ENCODE results near the gene RAP1GAP. TPM values are rescaled to one million over a fixed set of nuclear protein-coding genes. Genes with fewer than 3 reads are reported as not detected.

Gene RAP1GAP
- total and polyA plus RNA-seq, 2 of the 13 experiments (the other 11 are each of a cell fraction or from before 2014, with no cell fraction given) = 11.9 to 37.5 TPM

GRCh38 chr1:21550866-21551475, 118.2 kb downstream of the RAP1GAP start:
- ChIA-PET POLR2A (no interaction called here), CTCF (ENCODE audit: low intra/inter-chr PET ratio, low total read pairs) (no interaction called here)
- Histone ChIP-seq H3K4me1 (ENCODE audit: insufficient read depth, low read length) (peaks cover 21% of the 10 kb centered on the region), H3K36me3 (replicated peaks in 1 of 2; ENCODE audit: control insufficient read depth in 1 of 2, insufficient read depth in 2 of 2, low read length in 2 of 2) (no peaks in the 10 kb centered on the region), H2AFZ (ENCODE audit: low read length) (no peak overlapping the region), H3K9me3 (ENCODE audit: low read length) (no peaks in the 10 kb centered on the region), H3K79me2 (ENCODE audit: insufficient read depth, low read length) (no peaks in the 10 kb centered on the region), H4K20me1 (ENCODE audit: insufficient read depth, low read length) (no peaks in the 10 kb centered on the region), H3K9ac (ENCODE audit: insufficient read depth, low read depth, low read length) (no peak overlapping the region), H3K4me2 (ENCODE audit: low read depth, low read length) (peak overlapping the region; percentile 66), H3K27ac (ENCODE audit: extremely low read length, insufficient read depth, low read length) (no peak overlapping the region), H3K4me3 (replicated peaks in 1 of 3; ENCODE audit: insufficient read depth in 1 of 3, low read depth in 2 of 3, low read length in 3 of 3) (peak overlapping the region; percentile 14 to 35 (median 20); a peak in 4 of 6 replicates), H3K27me3 (ENCODE audit: control insufficient read depth in 1 of 2, insufficient read depth in 2 of 2, low read length in 2 of 2) (peaks cover 5 to 55% of the 10 kb centered on the region in 2 experiments)
- intact Hi-C loops (cut with micrococcal nuclease; ENCODE audit: unreplicated experiment) = no loop called here
- DNase-seq (ENCODE audit: low spot score) (no peak), ATAC-seq (peak; percentile 64), FAIRE-seq (peak; percentile 26)
- WGBS (ENCODE audit: low lambda C conversion rate) = 2% methylated on average over 7 of the region's 12 CpGs
- TF ChIP-seq HIC2 (CRISPR knock-in tag; IDR thresholded peaks at IDR 0.05; ENCODE audit: low read depth) (peak; percentile 53; the same call in 1 of the 2 replicates), ZNF24 (IDR thresholded peaks at IDR 0.05) (no peak), HDAC2 (CRISPR knock-in tag; IDR thresholded peaks at IDR 0.05) (0 out of 2 replicates have a peak, but pooled peaks have one; percentile 21)
- BruUV-seq (replicated peaks) = no TSS peak
- in situ Hi-C loops (cut with HindIII; ENCODE audit: extremely low pct_ligation_motif_present, low pct_unique_long_range_greater_than_20kb) = no loop called here

GRCh38 chr1:21550097-21550496, 119.1 kb downstream of the RAP1GAP start:
- no peak overlapping the region for H3K4me3 ChIP-seq (replicated peaks in 1 of 3; ENCODE audit: insufficient read depth in 1 of 3, low read depth in 2 of 3, low read length in 3 of 3)
- H3K4me1 ChIP-seq (ENCODE audit: insufficient read depth, low read length) = peaks cover 21% of the 10 kb centered on the region
- CTCF ChIA-PET (ENCODE audit: low intra/inter-chr PET ratio, low total read pairs) = no interaction called here

More at GRCh38 chr1:21550097-21550496, 119.1 kb downstream of the RAP1GAP start:
- Histone ChIP-seq H4K20me1 (ENCODE audit: insufficient read depth, low read length) (no peaks in the 10 kb centered on the region), H2AFZ (ENCODE audit: low read length) (no peak overlapping the region), H3K79me2 (ENCODE audit: insufficient read depth, low read length) (no peaks in the 10 kb centered on the region), H3K4me2 (ENCODE audit: low read depth, low read length) (peak overlapping the region; percentile 66), H3K9me3 (ENCODE audit: low read length) (no peaks in the 10 kb centered on the region), H3K27ac (ENCODE audit: extremely low read length, insufficient read depth, low read length) (no peak overlapping the region), H3K36me3 (replicated peaks in 1 of 2; ENCODE audit: control insufficient read depth in 1 of 2, insufficient read depth in 2 of 2, low read length in 2 of 2) (no peaks in the 10 kb centered on the region), H3K27me3 (ENCODE audit: control insufficient read depth in 1 of 2, insufficient read depth in 2 of 2, low read length in 2 of 2) (peaks cover 5 to 56% of the 10 kb centered on the region in 2 experiments), H3K9ac (ENCODE audit: insufficient read depth, low read depth, low read length) (no peak overlapping the region)
- in situ Hi-C loops (cut with HindIII; ENCODE audit: extremely low pct_ligation_motif_present, low pct_unique_long_range_greater_than_20kb) = no loop called here
- BruUV-seq (replicated peaks) = no TSS peak
- WGBS (ENCODE audit: low lambda C conversion rate) = 47% methylated on average over 5 of the region's 5 CpGs
- intact Hi-C loops (cut with micrococcal nuclease; ENCODE audit: unreplicated experiment) = no loop called here
- POLR2A ChIA-PET = no interaction called here
- FAIRE-seq = no peak
- DNase-seq (ENCODE audit: low spot score) = no peak
- ATAC-seq = no peak
- TF ChIP-seq ZBTB10 (CRISPR knock-in tag; IDR thresholded peaks at IDR 0.05; ENCODE audit: borderline replicate concordance) (no peak), ZNF629 (CRISPR knock-in tag; conservative IDR thresholded peaks at IDR 0.05) (0 out of 2 replicates have a peak, but pooled peaks have one; percentile 10)

All from HepG2 (cell line).